Measurements from ENCODE around the gene KCNJ2. TPM values are rescaled to one million over a fixed set of nuclear protein-coding genes. Genes with fewer than 3 reads are reported as not detected.

The KCNJ2 gene
- total RNA-seq, 1 donor from 2014 or later = 0.47 TPM

DNA sequence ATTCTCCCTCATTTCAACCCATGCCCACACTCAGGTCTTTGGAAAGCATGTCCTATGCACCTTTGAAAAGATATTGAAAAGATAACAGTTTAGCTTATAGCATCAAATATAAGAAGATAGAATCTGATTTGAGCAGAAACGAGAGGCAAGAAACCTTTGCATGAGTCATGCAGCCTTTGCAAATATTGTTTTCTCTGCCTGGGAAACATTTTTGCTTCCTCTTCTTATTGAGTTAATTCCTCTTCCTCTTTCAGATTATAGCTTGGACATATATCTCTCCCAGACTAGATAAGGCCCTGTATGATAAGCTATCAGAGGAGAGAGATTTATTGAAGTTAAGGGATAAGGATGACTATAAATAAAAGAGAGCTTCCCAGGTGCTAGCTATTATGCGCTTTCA lies 46.1 kb upstream of the KCNJ2 start:
- peaks cover 11% of the 10 kb centered on the region for H3K9me3 Mint-ChIP-seq
- H3K36me3 Mint-ChIP-seq (ENCODE audit: low read depth) = peaks cover 5% of the 10 kb centered on the region
- H3K27me3 Mint-ChIP-seq (ENCODE audit: low read depth) = no peaks in the 10 kb centered on the region
- no peak overlapping the region for H3K4me3 Mint-ChIP-seq
- TF ChIP-seq, protein P1, sequence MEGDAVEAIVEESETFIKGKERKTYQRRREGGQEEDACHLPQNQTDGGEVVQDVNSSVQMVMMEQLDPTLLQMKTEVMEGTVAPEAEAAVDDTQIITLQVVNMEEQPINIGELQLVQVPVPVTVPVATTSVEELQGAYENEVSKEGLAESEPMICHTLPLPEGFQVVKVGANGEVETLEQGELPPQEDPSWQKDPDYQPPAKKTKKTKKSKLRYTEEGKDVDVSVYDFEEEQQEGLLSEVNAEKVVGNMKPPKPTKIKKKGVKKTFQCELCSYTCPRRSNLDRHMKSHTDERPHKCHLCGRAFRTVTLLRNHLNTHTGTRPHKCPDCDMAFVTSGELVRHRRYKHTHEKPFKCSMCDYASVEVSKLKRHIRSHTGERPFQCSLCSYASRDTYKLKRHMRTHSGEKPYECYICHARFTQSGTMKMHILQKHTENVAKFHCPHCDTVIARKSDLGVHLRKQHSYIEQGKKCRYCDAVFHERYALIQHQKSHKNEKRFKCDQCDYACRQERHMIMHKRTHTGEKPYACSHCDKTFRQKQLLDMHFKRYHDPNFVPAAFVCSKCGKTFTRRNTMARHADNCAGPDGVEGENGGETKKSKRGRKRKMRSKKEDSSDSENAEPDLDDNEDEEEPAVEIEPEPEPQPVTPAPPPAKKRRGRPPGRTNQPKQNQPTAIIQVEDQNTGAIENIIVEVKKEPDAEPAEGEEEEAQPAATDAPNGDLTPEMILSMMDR (conservative IDR thresholded peaks at IDR 0.05) = no peak
- peaks cover 4% of the 10 kb centered on the region for H3K4me1 Mint-ChIP-seq
- no peak overlapping the region for H3K27ac Mint-ChIP-seq (ENCODE audit: unreplicated experiment)
- DNase-seq (ENCODE audit: low read depth, low spot score) = no peak

DNA sequence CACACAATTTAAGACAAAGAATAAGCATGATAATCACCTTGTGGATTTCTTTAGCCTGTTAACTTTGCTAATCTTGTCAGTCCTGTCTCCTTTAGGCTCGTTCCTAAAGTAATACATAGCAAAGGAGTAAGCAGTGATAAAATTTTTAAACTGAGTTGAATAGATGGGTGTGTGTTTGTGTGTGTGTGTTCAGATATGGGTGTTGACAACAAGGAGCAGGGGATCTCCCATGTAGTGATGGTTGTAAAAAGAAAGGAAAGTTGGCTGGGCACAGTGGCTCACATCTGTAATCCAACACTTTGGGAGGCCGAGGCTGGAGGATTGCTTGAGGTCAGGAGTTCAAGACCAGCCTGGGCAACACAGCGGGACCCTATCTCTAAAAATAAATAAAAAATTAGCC lies 44.6 kb upstream of the KCNJ2 start:
- DNase-seq (ENCODE audit: low read depth, low spot score) = no peak
- Mint-ChIP-seq H3K4me3 (no peak overlapping the region), H3K27ac (ENCODE audit: unreplicated experiment) (no peak overlapping the region), H3K9me3 (peaks cover 8% of the 10 kb centered on the region), H3K36me3 (ENCODE audit: low read depth) (peaks cover 7% of the 10 kb centered on the region), H3K27me3 (ENCODE audit: low read depth) (no peaks in the 10 kb centered on the region), H3K4me1 (peaks cover 4% of the 10 kb centered on the region)
- TF ChIP-seq, protein P1 (conservative IDR thresholded peaks at IDR 0.05) = no peak

DNA sequence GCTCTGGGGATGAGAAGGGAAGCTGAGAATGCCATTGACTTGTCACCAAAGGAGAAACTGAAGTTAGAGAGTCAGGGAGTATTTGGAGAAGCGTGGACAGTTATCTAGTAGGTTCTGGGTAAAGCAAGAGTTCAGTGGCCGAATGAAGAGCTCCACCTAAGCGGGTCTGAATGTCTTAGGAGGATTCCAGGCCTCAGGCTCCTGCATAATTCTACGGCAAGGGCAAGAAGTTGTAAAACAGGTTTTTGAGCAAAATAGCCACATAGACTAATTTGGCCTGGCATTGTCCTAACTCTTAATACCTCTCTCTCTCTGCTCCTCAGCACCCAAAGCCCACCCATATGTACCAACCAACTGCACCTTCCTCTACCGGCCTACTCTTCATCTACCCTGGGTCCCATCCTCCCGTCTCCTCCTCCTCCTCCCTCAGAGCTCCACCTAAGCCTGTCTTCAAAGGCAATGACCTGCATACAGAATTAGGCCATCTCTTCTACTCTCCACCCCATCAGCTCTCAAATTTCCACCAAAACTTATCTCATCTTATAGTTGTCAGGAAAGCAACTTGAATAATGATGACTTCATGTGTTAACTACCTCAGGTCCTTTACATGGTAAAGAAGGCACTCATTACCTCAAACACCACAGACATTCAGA lies 42.0 kb upstream of the KCNJ2 start:
- DNase-seq (ENCODE audit: low read depth, low spot score) = no peak
- Mint-ChIP-seq H3K36me3 (ENCODE audit: low read depth) (peaks cover 7% of the 10 kb centered on the region), H3K4me3 (no peak overlapping the region), H3K27ac (ENCODE audit: unreplicated experiment) (no peak overlapping the region), H3K4me1 (peaks cover 16% of the 10 kb centered on the region), H3K9me3 (peaks cover 11% of the 10 kb centered on the region), H3K27me3 (ENCODE audit: low read depth) (no peaks in the 10 kb centered on the region)
- TF ChIP-seq, protein P1 (conservative IDR thresholded peaks at IDR 0.05) = no peak

DNA sequence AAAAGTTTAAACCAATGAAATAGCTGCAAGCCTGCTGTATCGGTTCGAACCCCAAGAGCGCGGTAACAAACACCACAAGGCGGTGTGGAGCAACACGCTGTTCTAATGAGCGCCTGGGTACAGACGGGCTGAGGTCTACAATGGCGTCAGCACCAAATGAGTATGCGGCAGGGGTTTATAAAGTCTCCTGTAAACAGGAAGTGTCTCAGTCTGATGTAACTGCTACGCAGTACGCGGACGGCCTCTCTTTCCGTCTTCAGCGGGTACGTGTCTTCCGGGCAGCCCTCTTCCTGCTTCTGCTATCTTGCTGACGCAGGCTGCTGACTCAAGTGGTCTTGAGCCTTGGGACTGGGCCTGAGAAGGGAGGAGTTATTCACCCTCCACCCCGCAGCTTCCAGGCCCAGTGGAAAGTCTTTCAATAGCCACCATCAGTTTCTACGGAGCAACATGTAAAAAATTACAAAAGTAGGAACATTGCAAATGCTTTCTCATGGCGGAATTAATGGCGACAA lies 40.5 kb upstream of the KCNJ2 start:
- Mint-ChIP-seq H3K4me3 (no peak overlapping the region), H3K36me3 (ENCODE audit: low read depth) (peaks cover 7% of the 10 kb centered on the region), H3K4me1 (peaks cover 16% of the 10 kb centered on the region), H3K9me3 (peaks cover 11% of the 10 kb centered on the region), H3K27ac (ENCODE audit: unreplicated experiment) (no peak overlapping the region), H3K27me3 (ENCODE audit: low read depth) (no peaks in the 10 kb centered on the region)
- TF ChIP-seq, protein P1 (conservative IDR thresholded peaks at IDR 0.05) = no peak
- DNase-seq (ENCODE audit: low read depth, low spot score) = no peak

DNA sequence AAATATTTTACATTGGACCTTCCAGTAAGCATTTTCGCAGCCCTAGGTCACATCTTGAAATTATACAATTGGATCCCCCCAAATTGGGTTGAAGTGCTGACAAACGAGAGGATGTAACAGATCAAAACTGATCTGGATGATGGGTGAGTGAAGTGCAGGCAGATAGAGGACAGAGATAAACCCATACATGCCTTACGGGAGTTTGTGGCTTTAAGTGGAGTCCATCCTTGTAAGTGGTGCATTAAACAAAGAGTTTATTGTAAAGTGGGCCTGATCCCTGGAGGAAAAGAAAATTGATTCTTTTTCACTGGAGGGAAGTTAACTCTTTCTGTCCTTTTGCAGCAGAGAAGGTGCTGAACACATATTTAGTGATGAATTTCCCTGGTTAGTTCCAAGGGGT lies 39.0 kb upstream of the KCNJ2 start:
- Mint-ChIP-seq H3K4me3 (no peak overlapping the region), H3K4me1 (peaks cover 16% of the 10 kb centered on the region), H3K9me3 (peaks cover 11% of the 10 kb centered on the region), H3K27me3 (ENCODE audit: low read depth) (no peaks in the 10 kb centered on the region), H3K36me3 (ENCODE audit: low read depth) (peaks cover 7% of the 10 kb centered on the region), H3K27ac (ENCODE audit: unreplicated experiment) (peak overlapping the region; percentile 3)
- DNase-seq (ENCODE audit: low read depth, low spot score) = no peak
- TF ChIP-seq, protein P1 (conservative IDR thresholded peaks at IDR 0.05) = no peak

All from neural crest cell (in vitro differentiated cells).